Right lobe of liver (tissue), 6 donors: Measurements from ENCODE around the gene UGT3A2. TPM values are rescaled to one million over a fixed set of nuclear protein-coding genes. Genes with fewer than 3 reads are reported as not detected.

Experiments used
- ATAC-seq, 4 donors: fragments of 200-7000 bp; cut with Tn5 transposase; one replicate each; pipeline ENCODE4 v1.9.1; 2020; ENCODE audit warnings: mild to moderate bottlenecking in 4 of 4, moderate library complexity in 4 of 4
- DNase-seq, 3 donors: peaks; one replicate each; pipeline ENCODE4 v3.0.0-alpha.2; 2020
- H3K27ac ChIP-seq, 3 donors: fragments of 200-600 bp; one replicate each; pipeline ENCODE4 v1.8.0; 2022
- H3K27me3 ChIP-seq, 2 donors: fragments of 200-600 bp; one replicate each; pipeline ENCODE4 v1.8.0; 2022
- H3K36me3 ChIP-seq, 4 donors: fragments of 200-600 bp; sonication (generic) in 1 of 4; one replicate each; pipeline versions ENCODE4 v1.5.1 to v1.8.0; 2017 to 2022; ENCODE audit warnings: control low read depth in 1 of 4
- H3K4me1 ChIP-seq, 4 donors: fragments of 200-600 bp; sonication (generic) in 1 of 4; one replicate each; pipeline versions ENCODE4 v1.5.1 to v1.8.0; 2017 to 2022; ENCODE audit warnings: control low read depth in 1 of 4
- H3K4me3 ChIP-seq, 3 donors: fragments of 200-600 bp; one replicate each; pipeline ENCODE4 v1.8.0; 2022
- H3K9me3 ChIP-seq, 4 donors: fragments of 200-600 bp; sonication (generic) in 1 of 4; one replicate each; pipeline versions ENCODE4 v1.5.1 to v1.8.0; 2017 to 2022; ENCODE audit warnings: control low read depth in 1 of 4
- CTCF ChIP-seq, 4 donors: fragments of 200-600 bp in 3 of 4; fragments of 450-650 bp in 1 of 4; IDR thresholded peaks; one replicate each; pipeline versions ENCODE4 v1.5.1 to v1.8.0; 2016 to 2022; ENCODE audit warnings: antibody characterized with exemption in 4 of 4, mild to moderate bottlenecking in 2 of 4
- POLR2A ChIP-seq: fragments of 450-650 bp; IDR thresholded peaks from one replicate; pipeline ENCODE4 v1.6.1; 2017; ENCODE audit warnings: antibody characterized with exemption, mild to moderate bottlenecking
- WGBS: methylation state at CpG from one replicate; pipeline ENCODE4 v1.1.6; 2018; ENCODE audit warnings: low coverage, low lambda C conversion rate; ENCODE audit not compliant: insufficient coverage; ENCODE audit errors: missing lambda C conversion rate; 5-methylcytosine and 5-hydroxymethylcytosine counted together
- intact Hi-C, 2 donors: fragments of 100-400 bp; cut with DNase I; formaldehyde crosslinking; loops; one replicate each; pipeline versions ENCODE4 v1.11.2 to v1.14.1; 2022
- small RNA-seq, 2 experiments: library from RNA; depleted of rRNA; stranded (forward); fragments of <200 nt; gene quantifications; one replicate each; pipeline ENCODE3, GENCODE V24; 2016
- total RNA-seq, 6 experiments: library from RNA; depleted of rRNA in 2 of 6; stranded (reverse); fragments of >200 nt in 2 of 6; fragmentation: NEBNext Ultra II Directional in 3 of 6; extraction: Animal tissue kit (Norgen Biotek cat#: 25700) in 3 of 6; gene quantifications; one replicate each; pipeline versions ENCODE4 v1.1.0 to v1.2.4, GENCODE V29; 2016 to 2023
- donor health status: DM: no; HTN: yes; CAD: no.
- donor health status: DM: no; HTN: no; CAD: no.
- donor health status: DM: no; HTN: no; CAD: no.
- donor health status: DM: no; HTN: yes; CAD: no.
- donor health status: DM: no; HTN: yes; CAD: no.

UGT3A2 gene
- total RNA-seq, 6 experiments from 2014 or later = 0.43 to 1.0 TPM; not detected in 4

GRCh38 chr5:35990941-35991611 lies 75.6 kb downstream of the UGT3A2 start, which contains the start of gene UGT3A1:
Gene UGT3A1 (minus strand): TSS chr5:35991390. CDS start chr5:35991240, 150 bp downstream.
- peak within 1 kb of the TSS; percentile 66 to 86 (median 75) for H3K27ac ChIP-seq
- no peaks in the 10 kb centered on the region for H3K9me3 ChIP-seq
- H3K36me3 ChIP-seq = no peaks in the 10 kb centered on the region
- no peaks in the 10 kb centered on the region for H3K27me3 ChIP-seq
- no peaks in the 10 kb centered on the region for H3K4me1 ChIP-seq
- peak within 1 kb of the TSS; percentile 54 to 61 (median 55) for H3K4me3 ChIP-seq
- DNase-seq (peak; percentile 73 to 89 (median 74)), ATAC-seq (peak; percentile 90 to 96 (median 94))
- WGBS = 4% methylated on average over 15 of the region's 25 CpGs
- TF ChIP-seq CTCF (IDR thresholded peaks at IDR 0.05) (no peak), POLR2A (peak; percentile 75)
- intact Hi-C loops = no loop called here

GRCh38 chr5:35990520-35990919 lies 76.2 kb downstream of the UGT3A2 start:
- Histone ChIP-seq H3K27me3 (no peaks in the 10 kb centered on the region), H3K36me3 (no peaks in the 10 kb centered on the region), H3K27ac (peak overlapping the region; percentile 66 to 86 (median 75)), H3K4me3 (peak overlapping the region; percentile 54 to 61 (median 55)), H3K9me3 (no peaks in the 10 kb centered on the region), H3K4me1 (no peaks in the 10 kb centered on the region)
- intact Hi-C loops = no loop called here
- 18% methylated on average over 7 of the region's 12 CpGs for WGBS
- ATAC-seq (peak; percentile 65 to 79 (median 74)), DNase-seq (peak; percentile 50 to 76 (median 63))
- TF ChIP-seq CTCF (IDR thresholded peaks at IDR 0.05) (no peak), POLR2A (no peak)

- no peak overlapping the region for H3K27ac ChIP-seq
- DNase-seq = no peak
- no peaks in the 10 kb centered on the region for H3K9me3 ChIP-seq
- H3K27me3 ChIP-seq = no peaks in the 10 kb centered on the region
- intact Hi-C loops = no loop called here
- H3K4me1 ChIP-seq = no peaks in the 10 kb centered on the region
- no peak overlapping the region for H3K4me3 ChIP-seq
- WGBS = 50% methylated on average over 3 of the region's 4 CpGs
- no peaks in the 10 kb centered on the region for H3K36me3 ChIP-seq
- ATAC-seq = no peak
- TF ChIP-seq CTCF (IDR thresholded peaks at IDR 0.05) (no peak), POLR2A (no peak)
Measured at GRCh38 chr5:35988529-35988928, 78.2 kb downstream of the UGT3A2 start.

GRCh38 chr5:35987776-35988175 lies 78.9 kb downstream of the UGT3A2 start:
- Histone ChIP-seq H3K9me3 (no peaks in the 10 kb centered on the region), H3K27me3 (no peaks in the 10 kb centered on the region), H3K27ac (no peak overlapping the region), H3K4me1 (no peaks in the 10 kb centered on the region), H3K4me3 (no peak overlapping the region), H3K36me3 (no peaks in the 10 kb centered on the region)
- ATAC-seq (no peak), DNase-seq (no peak)
- TF ChIP-seq POLR2A = no peak
- no peak for TF ChIP-seq CTCF (IDR thresholded peaks at IDR 0.05)
- WGBS = 45% methylated on average over 3 of the region's 3 CpGs
- intact Hi-C loops = no loop called here

Small RNAs within 50 kb of the gene (small RNA-seq; reads per million reads assigned to genes)
- 0 reads per million in 2 experiments for gene AC016612.1

Other genes with a start within 250 kb of the UGT3A2 start
- gene IL7R, start 210.0 kb downstream of the UGT3A2 start, total RNA-seq = 1 to 10 TPM in 5 of 6 experiments, under 1 TPM in 1; 0.75 to 7.4 (median 2.2) TPM
- not detected for gene CAPSL, start 128.3 kb downstream of the UGT3A2 start, total RNA-seq
- 10 to 100 TPM; 14.7 to 62.1 (median 30.3) TPM for gene UGT3A1, start 75.5 kb downstream of the UGT3A2 start, total RNA-seq
- 10 to 100 TPM in 5 of 6 experiments, 1 to 10 TPM in 1; 8.0 to 13.0 (median 10.5) TPM for gene LMBRD2, start 85.0 kb upstream of the UGT3A2 start, total RNA-seq
- 10 to 100 TPM; 11.8 to 25.0 (median 17.3) TPM for gene SKP2, start 85.2 kb upstream of the UGT3A2 start, total RNA-seq
- 100 to 1,000 TPM; 102 to 253 (median 142) TPM for gene NADK2, start 175.0 kb upstream of the UGT3A2 start, total RNA-seq
- 1 to 10 TPM in 4 of 6 experiments, under 1 TPM in 2; 0.22 to 5.0 (median 1.3) TPM for gene RANBP3L, start 235.0 kb upstream of the UGT3A2 start, total RNA-seq